Peyer's patch (tissue), 4 donors: Measurements from ENCODE around the gene LMAN2L.
A peak's percentile ranks its signal among the peaks of the same experiment; 100 is the strongest.

Source experiments
- POLR2A ChIP-seq, 2 donors: fragments of 450-650 bp; IDR thresholded peaks; one replicate each; pipeline ENCODE4 v1.5.1; 2017; ENCODE audit warnings: antibody characterized with exemption in 2 of 2, mild to moderate bottlenecking in 2 of 2, moderate library complexity in 2 of 2
- TF ChIP-seq, protein P1 (sequence below), 6 experiments: fragments of 450-650 bp in 4 of 6; fragments of 200-600 bp in 2 of 6; sonication (generic) in 1 of 6; IDR thresholded peaks; one replicate each; pipeline ENCODE4 v1.5.1; 2017 to 2019; ENCODE audit warnings: antibody characterized with exemption in 6 of 6, mild to moderate bottlenecking in 3 of 6, moderate library complexity in 1 of 6

GRCh38 chr2:96771796-96772618, 32.1 kb upstream of the LMAN2L start:
- TF ChIP-seq, protein P1, sequence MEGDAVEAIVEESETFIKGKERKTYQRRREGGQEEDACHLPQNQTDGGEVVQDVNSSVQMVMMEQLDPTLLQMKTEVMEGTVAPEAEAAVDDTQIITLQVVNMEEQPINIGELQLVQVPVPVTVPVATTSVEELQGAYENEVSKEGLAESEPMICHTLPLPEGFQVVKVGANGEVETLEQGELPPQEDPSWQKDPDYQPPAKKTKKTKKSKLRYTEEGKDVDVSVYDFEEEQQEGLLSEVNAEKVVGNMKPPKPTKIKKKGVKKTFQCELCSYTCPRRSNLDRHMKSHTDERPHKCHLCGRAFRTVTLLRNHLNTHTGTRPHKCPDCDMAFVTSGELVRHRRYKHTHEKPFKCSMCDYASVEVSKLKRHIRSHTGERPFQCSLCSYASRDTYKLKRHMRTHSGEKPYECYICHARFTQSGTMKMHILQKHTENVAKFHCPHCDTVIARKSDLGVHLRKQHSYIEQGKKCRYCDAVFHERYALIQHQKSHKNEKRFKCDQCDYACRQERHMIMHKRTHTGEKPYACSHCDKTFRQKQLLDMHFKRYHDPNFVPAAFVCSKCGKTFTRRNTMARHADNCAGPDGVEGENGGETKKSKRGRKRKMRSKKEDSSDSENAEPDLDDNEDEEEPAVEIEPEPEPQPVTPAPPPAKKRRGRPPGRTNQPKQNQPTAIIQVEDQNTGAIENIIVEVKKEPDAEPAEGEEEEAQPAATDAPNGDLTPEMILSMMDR (IDR thresholded peaks at IDR 0.05): peak in 3 of 6 experiments; percentile 24 to 34 (median 32)
- TF ChIP-seq POLR2A (IDR thresholded peaks at IDR 0.05): peak in 1 of 2 donors; percentile 20
